GM13976 (cell line): Measurements from ENCODE around the gene GPC5.

Experiments used
- DNase-seq: peaks from one replicate; pipeline ENCODE4 v3.0.0; 2012; ENCODE audit warnings: low spot score
- in situ Hi-C: fragments of 300-500 bp; cut with MboI; formaldehyde crosslinking; loops from one replicate; pipeline ENCODE4 v1.12.0; 2022; ENCODE audit warnings: low sequenced_read_pairs, mixed read lengths, inconsistent platforms; ENCODE audit not compliant: unreplicated experiment
- TF ChIP-seq, protein P1 (sequence below): IDR thresholded peaks from 2 replicates; pipeline ENCODE4 v1.5.1; 2012; ENCODE audit warnings: borderline replicate concordance, mild to moderate bottlenecking; ENCODE audit not compliant: insufficient read depth; ENCODE audit errors: extremely low read depth, missing control alignments, control extremely low read depth

GPC5 gene

DNA sequence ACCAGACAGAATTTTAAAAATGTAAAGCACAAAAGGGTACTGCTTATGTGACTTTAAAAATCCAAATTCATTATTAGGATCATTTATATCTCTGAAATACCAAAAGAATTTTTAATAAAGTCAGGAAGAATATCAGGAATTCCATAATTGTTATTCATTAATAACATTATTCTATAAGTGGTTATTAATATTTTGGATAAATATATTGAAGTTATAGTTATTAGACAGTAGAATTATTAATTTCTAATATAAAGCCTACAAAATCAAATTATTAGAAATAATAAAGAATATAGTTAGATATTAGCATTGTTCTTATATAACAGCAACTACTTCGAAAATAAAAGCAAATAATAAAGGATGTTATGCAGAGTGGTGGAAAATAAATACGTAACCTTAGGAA lies 105.8 kb downstream of the GPC5 start:
- in situ Hi-C loops = no loop called here
- TF ChIP-seq, protein P1, sequence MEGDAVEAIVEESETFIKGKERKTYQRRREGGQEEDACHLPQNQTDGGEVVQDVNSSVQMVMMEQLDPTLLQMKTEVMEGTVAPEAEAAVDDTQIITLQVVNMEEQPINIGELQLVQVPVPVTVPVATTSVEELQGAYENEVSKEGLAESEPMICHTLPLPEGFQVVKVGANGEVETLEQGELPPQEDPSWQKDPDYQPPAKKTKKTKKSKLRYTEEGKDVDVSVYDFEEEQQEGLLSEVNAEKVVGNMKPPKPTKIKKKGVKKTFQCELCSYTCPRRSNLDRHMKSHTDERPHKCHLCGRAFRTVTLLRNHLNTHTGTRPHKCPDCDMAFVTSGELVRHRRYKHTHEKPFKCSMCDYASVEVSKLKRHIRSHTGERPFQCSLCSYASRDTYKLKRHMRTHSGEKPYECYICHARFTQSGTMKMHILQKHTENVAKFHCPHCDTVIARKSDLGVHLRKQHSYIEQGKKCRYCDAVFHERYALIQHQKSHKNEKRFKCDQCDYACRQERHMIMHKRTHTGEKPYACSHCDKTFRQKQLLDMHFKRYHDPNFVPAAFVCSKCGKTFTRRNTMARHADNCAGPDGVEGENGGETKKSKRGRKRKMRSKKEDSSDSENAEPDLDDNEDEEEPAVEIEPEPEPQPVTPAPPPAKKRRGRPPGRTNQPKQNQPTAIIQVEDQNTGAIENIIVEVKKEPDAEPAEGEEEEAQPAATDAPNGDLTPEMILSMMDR = no peak
- no peak for DNase-seq

DNA sequence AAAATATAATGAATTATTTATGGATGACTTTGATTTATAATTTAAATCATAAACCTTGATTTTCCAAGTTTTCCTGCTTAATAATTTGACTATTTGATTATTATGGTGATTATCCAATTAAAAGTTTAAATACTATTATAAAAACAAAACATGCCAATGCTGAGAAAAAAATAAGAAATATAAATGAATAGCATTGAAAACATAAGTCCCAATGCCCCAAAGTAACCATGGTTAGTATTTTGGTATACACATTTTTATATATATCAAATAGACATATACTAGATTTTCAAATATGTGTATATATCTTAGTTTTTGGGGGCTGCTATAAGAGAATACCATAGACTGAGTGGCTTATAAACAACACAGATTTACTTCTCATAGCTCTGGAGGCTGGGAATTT lies 108.3 kb downstream of the GPC5 start:
- no peak for DNase-seq
- in situ Hi-C loops = no loop called here

DNA sequence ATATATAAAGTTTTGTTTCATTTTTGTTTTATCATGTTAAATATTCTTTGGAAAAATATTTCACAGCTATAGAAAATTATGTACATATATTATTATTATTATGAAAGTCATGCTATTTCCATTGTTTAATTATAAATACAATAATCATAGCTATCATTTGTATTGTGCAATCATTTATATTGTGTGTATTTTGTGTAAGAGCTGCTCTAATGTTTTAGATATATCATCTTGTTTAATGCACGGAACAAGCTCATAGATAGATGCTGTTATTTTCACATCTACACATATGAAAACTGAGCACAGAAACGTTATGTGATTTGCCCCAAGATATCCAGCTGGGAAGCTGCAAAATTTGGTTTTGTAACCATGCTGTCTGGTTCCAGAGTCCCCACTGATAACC lies 111.6 kb downstream of the GPC5 start:
- TF ChIP-seq, protein P1 = no peak
- DNase-seq = no peak
- in situ Hi-C loops = no loop called here

More for the DNA sequence above, 108.3 kb downstream of the GPC5 start:
- TF ChIP-seq, protein P1 = no peak

DNA sequence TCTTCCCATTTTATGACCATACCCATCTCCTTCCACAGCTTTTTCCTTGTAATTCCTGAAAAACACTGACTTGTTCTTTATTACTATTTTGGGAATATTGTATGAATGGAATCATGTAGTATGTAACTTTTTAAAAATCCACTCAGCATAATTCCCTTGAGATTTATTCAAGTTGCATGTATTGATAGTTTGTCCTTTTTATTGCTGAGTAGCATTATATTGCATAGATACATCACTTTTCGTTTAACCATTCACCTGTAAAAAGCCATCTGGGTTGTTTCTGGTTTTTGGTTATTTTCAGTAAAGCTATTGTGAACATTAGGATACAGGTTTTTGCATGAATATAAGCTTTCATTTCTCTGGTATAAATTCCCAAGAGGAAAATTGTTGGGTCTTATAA lies 115.4 kb downstream of the GPC5 start:
- DNase-seq = no peak
- TF ChIP-seq, protein P1 = no peak
- in situ Hi-C loops = no loop called here

DNA sequence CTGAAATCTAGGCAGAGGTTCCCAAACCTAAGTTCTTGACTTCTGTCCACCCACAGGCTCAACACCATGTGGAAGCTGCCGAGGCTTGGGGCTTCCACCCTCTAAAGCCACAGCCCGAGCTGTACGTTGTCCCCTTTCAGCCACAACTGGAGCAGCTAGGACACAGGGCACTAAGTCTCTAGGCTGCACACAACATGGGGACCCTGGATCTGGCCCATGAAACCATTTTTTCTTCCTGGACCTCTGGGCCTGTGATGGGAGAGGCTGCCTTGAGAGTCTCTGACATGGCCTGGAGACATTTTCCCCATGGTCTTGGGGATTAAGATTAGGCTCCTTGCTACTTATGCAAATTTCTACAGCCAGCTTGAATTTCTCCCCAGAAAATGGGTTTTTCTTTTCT lies 118.4 kb downstream of the GPC5 start:
- TF ChIP-seq, protein P1 = no peak
- DNase-seq = no peak
- in situ Hi-C loops = no loop called here

DNA sequence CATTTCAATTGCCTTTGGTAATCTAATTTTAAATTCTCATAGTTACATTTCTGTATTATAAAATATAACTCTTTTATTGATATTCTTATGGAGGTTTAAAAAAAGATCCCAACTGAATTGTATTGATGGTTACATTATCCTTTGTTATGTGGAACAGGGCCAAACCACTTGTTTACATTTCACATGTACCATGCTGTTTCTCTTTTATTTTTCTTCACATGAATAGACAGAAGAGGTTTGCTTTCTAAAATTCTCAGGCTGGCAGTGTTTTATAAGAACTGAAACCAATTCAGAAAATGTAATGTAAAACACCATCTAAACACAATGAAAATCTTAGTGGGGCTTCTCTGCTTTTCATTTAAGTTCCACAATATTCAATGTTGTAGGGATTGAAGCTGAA lies 122.5 kb downstream of the GPC5 start:
- TF ChIP-seq, protein P1 = no peak
- in situ Hi-C loops = no loop called here
- DNase-seq = no peak

DNA sequence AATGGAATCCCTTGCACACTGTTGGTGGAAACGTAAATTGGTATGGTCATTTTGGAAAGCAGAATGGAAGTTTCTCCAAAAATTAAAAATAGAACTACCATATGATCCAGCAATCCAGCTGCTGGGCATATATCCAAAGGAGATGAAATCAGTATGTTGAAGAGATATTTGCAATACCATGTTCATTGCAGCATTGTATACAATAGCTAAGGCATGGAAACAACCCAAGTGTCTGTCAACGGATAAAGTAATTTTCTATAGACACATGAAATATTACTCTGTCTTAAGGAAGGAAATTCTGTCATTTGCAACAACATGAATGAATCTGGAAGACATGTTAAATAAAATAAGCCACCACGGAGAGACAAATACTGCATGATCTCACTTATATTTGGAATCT lies 124.7 kb downstream of the GPC5 start:
- TF ChIP-seq, protein P1 = no peak
- in situ Hi-C loops = no loop called here

More for the DNA sequence above, 124.7 kb downstream of the GPC5 start:
- no peak for DNase-seq
